Duodenal mucosa (tissue), 2 donors: ENCODE data around the gene ZNF430.

ENCODE experiments used
- H3K27ac ChIP-seq: one replicate; pipeline ENCODE4 v1.7.0; 2013; ENCODE audit warnings: low read depth, low read length
- H3K27me3 ChIP-seq, 2 donors: one replicate each; pipeline ENCODE4 v1.7.0; 2013; ENCODE audit warnings: low read length in 2 of 2, control low read depth in 1 of 2; ENCODE audit not compliant: insufficient read depth in 2 of 2, control insufficient read depth in 1 of 2
- H3K36me3 ChIP-seq, 2 donors: one replicate each; pipeline ENCODE4 v1.7.0; 2013; ENCODE audit warnings: low read length in 2 of 2, control low read depth in 1 of 2; ENCODE audit not compliant: insufficient read depth in 2 of 2, control insufficient read depth in 1 of 2
- H3K4me1 ChIP-seq, 2 donors: one replicate each; pipeline ENCODE4 v1.7.0; 2013; ENCODE audit warnings: low read length in 2 of 2, control low read depth in 1 of 2; ENCODE audit not compliant: insufficient read depth in 2 of 2, control insufficient read depth in 1 of 2
- H3K4me3 ChIP-seq, 2 donors: one replicate each; pipeline ENCODE4 v1.7.0; 2013; ENCODE audit warnings: low read length in 2 of 2, low read depth in 1 of 2
- H3K9ac ChIP-seq, 2 donors: one replicate each; pipeline ENCODE4 v1.7.0; 2013; ENCODE audit warnings: low read length in 2 of 2, low read depth in 1 of 2
- H3K9me3 ChIP-seq, 2 donors: one replicate each; pipeline ENCODE4 v1.7.0; 2013; ENCODE audit warnings: low read length in 2 of 2, control low read depth in 1 of 2; ENCODE audit not compliant: control insufficient read depth in 1 of 2

ZNF430 gene

GRCh38 chr19:21052902-21053301 is 32.4 kb downstream of the ZNF430 start:
- no peaks in the 10 kb centered on the region for H3K27me3 ChIP-seq
- peaks cover 29 to 38% of the 10 kb centered on the region in 2 donors for H3K9me3 ChIP-seq
- no peak overlapping the region for H3K4me3 ChIP-seq
- peaks cover 26 to 55% of the 10 kb centered on the region in 2 donors for H3K36me3 ChIP-seq
- H3K9ac ChIP-seq, result no peak overlapping the region
- H3K4me1 ChIP-seq, result no peaks in the 10 kb centered on the region
- H3K27ac ChIP-seq, result no peak overlapping the region

- Histone ChIP-seq H3K9me3 (peaks cover 6 to 9% of the 10 kb centered on the region in 2 donors), H3K4me1 (no peaks in the 10 kb centered on the region), H3K27ac (no peak overlapping the region), H3K4me3 (no peak overlapping the region), H3K27me3 (no peaks in the 10 kb centered on the region), H3K36me3 (peaks cover 0 to 3% of the 10 kb centered on the region in 2 donors), H3K9ac (no peak overlapping the region)
Measured at GRCh38 chr19:21065336-21065735, 44.9 kb downstream of the ZNF430 start.

- no peaks in the 10 kb centered on the region for H3K36me3 ChIP-seq
- H3K27me3 ChIP-seq, result no peaks in the 10 kb centered on the region
- peak within 1 kb of the TSS; percentile 42 for H3K27ac ChIP-seq
- H3K4me1 ChIP-seq, result no peaks in the 10 kb centered on the region
- peak within 1 kb of the TSS; percentile 54 to 80 for H3K9ac ChIP-seq
- peak within 1 kb of the TSS; percentile 61 to 84 for H3K4me3 ChIP-seq
- H3K9me3 ChIP-seq, result no peaks in the 10 kb centered on the region
Measured at GRCh38 chr19:21082011-21082975, 61.8 kb downstream of the ZNF430 start, which contains the start of gene ZNF714. ZNF714 (plus strand) TSS chr19:21082203; CDS start chr19:21098269, 16,066 bp downstream.

- no peak overlapping the region for H3K4me3 ChIP-seq
- no peaks in the 10 kb centered on the region for H3K27me3 ChIP-seq
- no peak overlapping the region for H3K27ac ChIP-seq
- H3K9me3 ChIP-seq, result no peaks in the 10 kb centered on the region
- H3K4me1 ChIP-seq, result no peaks in the 10 kb centered on the region
- H3K9ac ChIP-seq, result no peak overlapping the region
- no peaks in the 10 kb centered on the region for H3K36me3 ChIP-seq
Measured at GRCh38 chr19:21084343-21084742, 63.9 kb downstream of the ZNF430 start.

DNA sequence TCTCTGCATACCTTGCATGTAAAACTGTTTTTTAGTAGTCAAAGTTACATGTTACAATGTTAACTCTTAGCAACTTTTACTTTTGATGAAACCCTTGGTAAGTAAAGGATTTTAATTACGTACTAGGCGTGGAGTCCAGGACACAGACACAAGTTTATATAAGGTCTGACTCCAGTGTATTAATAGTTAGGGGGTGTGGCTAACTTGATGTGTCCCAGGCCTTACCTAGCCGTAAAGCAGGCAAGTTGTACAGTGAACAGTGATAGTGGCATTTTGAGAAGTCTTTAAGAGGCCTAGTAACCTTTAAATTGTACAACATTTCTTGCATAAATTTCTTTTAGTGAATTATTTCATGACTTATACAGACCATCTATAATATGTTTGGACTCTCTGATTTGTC is 67.4 kb downstream of the ZNF430 start:
- no peak overlapping the region for H3K9ac ChIP-seq
- no peak overlapping the region for H3K4me3 ChIP-seq
- H3K9me3 ChIP-seq, result no peaks in the 10 kb centered on the region
- peaks cover 0 to 2% of the 10 kb centered on the region in 2 donors for H3K36me3 ChIP-seq
- no peak overlapping the region for H3K27ac ChIP-seq
- H3K4me1 ChIP-seq, result no peaks in the 10 kb centered on the region
- H3K27me3 ChIP-seq, result no peaks in the 10 kb centered on the region

DNA sequence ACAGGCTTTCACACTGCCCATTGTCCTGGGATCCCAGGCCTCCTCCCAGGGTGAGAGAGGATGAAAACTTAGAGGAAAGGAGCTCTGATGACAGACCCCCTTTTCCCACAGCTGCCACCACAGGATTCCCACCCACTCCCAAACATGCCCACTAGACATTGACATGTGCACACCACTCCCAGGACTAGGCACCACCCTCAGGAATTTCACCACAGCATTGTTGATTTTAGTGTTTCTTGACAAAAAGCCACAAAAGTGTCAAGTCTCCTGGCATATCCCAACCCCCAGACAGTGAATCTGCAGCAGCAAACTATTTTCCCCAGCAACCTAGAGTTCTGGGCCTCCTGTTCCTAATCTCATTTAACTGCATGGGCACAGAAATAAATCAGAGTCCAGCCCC is 71.7 kb downstream of the ZNF430 start:
- Histone ChIP-seq H3K4me1 (no peaks in the 10 kb centered on the region), H3K27me3 (no peaks in the 10 kb centered on the region), H3K4me3 (no peak overlapping the region), H3K36me3 (peaks cover 0 to 2% of the 10 kb centered on the region in 2 donors), H3K9ac (no peak overlapping the region), H3K9me3 (peaks cover 0 to 2% of the 10 kb centered on the region in 2 donors), H3K27ac (no peak overlapping the region)

- Histone ChIP-seq H3K9me3 (peaks cover 0 to 2% of the 10 kb centered on the region in 2 donors), H3K27me3 (no peaks in the 10 kb centered on the region), H3K27ac (no peak overlapping the region), H3K9ac (no peak overlapping the region), H3K4me1 (no peaks in the 10 kb centered on the region), H3K4me3 (no peak overlapping the region), H3K36me3 (peaks cover 0 to 6% of the 10 kb centered on the region in 2 donors)
Measured at GRCh38 chr19:21094347-21095025, 74.0 kb downstream of the ZNF430 start.

- Histone ChIP-seq H3K27ac (no peak overlapping the region), H3K9me3 (peaks cover 0 to 2% of the 10 kb centered on the region in 2 donors), H3K4me3 (no peak overlapping the region), H3K9ac (no peak overlapping the region), H3K36me3 (peaks cover 0 to 3% of the 10 kb centered on the region in 2 donors), H3K27me3 (no peaks in the 10 kb centered on the region), H3K4me1 (no peaks in the 10 kb centered on the region)
Measured at GRCh38 chr19:21098291-21098690, 77.8 kb downstream of the ZNF430 start.

DNA sequence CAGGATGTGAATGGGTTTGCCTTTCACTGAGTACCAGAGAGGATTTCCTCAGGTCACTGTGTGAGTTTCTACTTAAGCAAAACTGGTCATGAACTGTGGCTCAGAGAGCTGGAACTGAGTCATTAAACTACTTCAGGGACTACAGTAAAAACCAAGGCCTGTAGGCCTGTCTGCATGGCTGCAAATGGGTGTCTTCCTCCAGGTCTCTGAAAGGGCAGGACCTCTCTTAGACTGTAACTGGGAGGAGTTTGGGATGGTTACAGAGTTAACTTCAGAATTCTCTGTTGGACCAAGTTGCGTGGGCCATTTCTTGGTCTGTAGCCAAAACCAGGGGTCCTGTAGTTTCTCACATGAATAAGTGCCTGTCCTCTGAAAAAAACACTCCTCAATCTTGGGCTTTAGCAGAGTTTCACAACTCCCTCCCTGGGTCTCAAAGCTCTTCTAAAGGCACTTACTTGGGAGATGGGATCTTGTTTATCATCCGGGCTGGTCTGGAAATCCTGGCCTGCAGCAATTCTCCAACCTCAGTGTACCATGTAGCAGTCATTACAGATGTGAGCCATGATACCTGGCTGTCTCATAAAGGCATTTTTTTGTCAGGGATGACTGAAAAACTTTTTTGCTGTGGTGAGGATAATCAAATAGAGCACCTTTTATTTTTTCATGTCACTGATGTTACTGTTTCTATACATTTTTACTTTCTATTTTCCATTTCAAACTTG is 81.2 kb downstream of the ZNF430 start:
- H3K9ac ChIP-seq, result no peak overlapping the region
- no peaks in the 10 kb centered on the region for H3K9me3 ChIP-seq
- no peak overlapping the region for H3K4me3 ChIP-seq
- H3K27ac ChIP-seq, result no peak overlapping the region
- no peaks in the 10 kb centered on the region for H3K27me3 ChIP-seq
- peaks cover 0 to 3% of the 10 kb centered on the region in 2 donors for H3K36me3 ChIP-seq
- no peaks in the 10 kb centered on the region for H3K4me1 ChIP-seq
